HG02759 (cell line): ENCODE measurements around the gene RTL10.
"Not testable (repeated sequence)": the region's sequence is repeated elsewhere in the genome, so short reads cannot be mapped to it uniquely, and the experiment has no call there.

Source experiments
- ATAC-seq: cut with Tn5 transposase; IDR thresholded peaks from one replicate; pipeline ENCODE4 v1.9.1; 2021; ENCODE audit warnings: mild to moderate bottlenecking, moderate library complexity; ENCODE audit not compliant: unreplicated experiment

The RTL10 gene

GRCh38 chr22:19845054-19845722 lies 9.5 kb downstream of the RTL10 start:
- no peak for ATAC-seq

GRCh38 chr22:19844377-19845053 lies 10.2 kb downstream of the RTL10 start:
- no peak for ATAC-seq

GRCh38 chr22:19843857-19844376 lies 10.8 kb downstream of the RTL10 start:
- no peak for ATAC-seq

- no peak for ATAC-seq
Measured at GRCh38 chr22:19843107-19843856, 11.4 kb downstream of the RTL10 start.

- ATAC-seq = no peak
Measured at GRCh38 chr22:19842393-19843106, 12.1 kb downstream of the RTL10 start.

GRCh38 chr22:19841641-19842392 lies 12.9 kb downstream of the RTL10 start:
- no peak for ATAC-seq

GRCh38 chr22:19840955-19841640 lies 13.6 kb downstream of the RTL10 start:
- no peak for ATAC-seq

GRCh38 chr22:19840059-19840458 lies 14.6 kb downstream of the RTL10 start:
- ATAC-seq = no peak

- ATAC-seq = no peak
Measured at GRCh38 chr22:19837915-19838314, 16.8 kb downstream of the RTL10 start.

- no peak for ATAC-seq
Measured at GRCh38 chr22:19836512-19836911, 18.2 kb downstream of the RTL10 start.

GRCh38 chr22:19834599-19834998 lies 20.1 kb downstream of the RTL10 start:
- ATAC-seq = no peak

GRCh38 chr22:19833327-19833726 lies 21.3 kb downstream of the RTL10 start:
- not testable (repeated sequence) for ATAC-seq

- peak; percentile 42 for ATAC-seq
Measured at GRCh38 chr22:19832476-19833108, 22.1 kb downstream of the RTL10 start.

- not testable (repeated sequence) for ATAC-seq
Measured at GRCh38 chr22:19831979-19832378, 22.7 kb downstream of the RTL10 start.

- no peak for ATAC-seq
Measured at GRCh38 chr22:19831016-19831415, 23.7 kb downstream of the RTL10 start.

- no peak for ATAC-seq
Measured at GRCh38 chr22:19828035-19828401, 26.7 kb downstream of the RTL10 start.

GRCh38 chr22:19827341-19828034 lies 27.2 kb downstream of the RTL10 start:
- no peak for ATAC-seq

- no peak for ATAC-seq
Measured at GRCh38 chr22:19826619-19826950, 28.1 kb downstream of the RTL10 start.
